GM21529 (cell line): ENCODE results near the gene TRMT1.
"Not testable (repeated sequence)": the region's sequence is repeated elsewhere in the genome, so short reads cannot be mapped to it uniquely, and the experiment has no call there.

Experiments used
- ATAC-seq: cut with Tn5 transposase; IDR thresholded peaks from one replicate; pipeline ENCODE4 v1.9.1; 2021; ENCODE audit not compliant: unreplicated experiment

TRMT1 gene

GRCh38 chr19:13150931-13151604 lies 34.5 kb upstream of the TRMT1 start:
- no peak for ATAC-seq

DNA sequence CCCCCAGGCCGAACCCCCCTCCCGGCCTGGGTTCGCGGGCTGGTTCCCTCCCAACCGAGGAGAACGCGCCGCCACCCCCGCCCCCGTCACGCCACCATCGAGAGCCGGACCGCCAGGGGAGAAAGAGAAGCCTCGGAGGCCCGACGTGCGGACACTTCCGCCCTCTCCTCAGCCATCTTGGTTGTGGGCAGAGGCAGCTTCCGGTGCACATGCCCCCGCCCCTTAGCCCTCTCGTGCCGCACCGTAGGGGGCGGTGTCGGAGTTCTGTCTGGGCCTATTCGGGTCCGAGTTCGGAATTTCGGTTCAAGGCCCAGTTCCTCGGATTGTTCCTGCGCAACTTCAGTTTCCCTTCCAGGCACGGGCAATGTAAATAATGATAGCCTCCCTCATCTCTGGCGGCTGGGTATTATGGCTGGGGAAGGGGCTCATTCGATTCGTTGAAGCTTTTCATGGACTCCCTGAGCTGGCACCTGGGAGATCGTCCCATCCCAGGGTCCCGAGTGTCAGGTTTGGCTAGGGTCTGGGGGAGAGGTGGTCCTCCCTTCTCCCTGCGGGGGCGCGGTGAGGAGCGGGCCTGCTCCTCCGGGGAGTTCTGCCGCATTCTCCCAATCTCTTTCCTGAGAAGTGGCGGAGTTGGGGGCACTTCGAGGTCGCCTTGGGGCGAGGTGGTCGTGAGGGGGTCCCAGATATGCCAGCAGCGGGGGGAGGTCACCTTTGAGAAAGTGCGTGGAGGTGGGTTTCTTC lies 33.8 kb upstream of the TRMT1 start, which contains the start of the genes IER2 and STX10:
IER2 (plus strand) TSS at position 225 of the 744 bp plus-strand sequence. CDS start 2,776 bp downstream, outside the sequence.
STX10 (minus strand) TSS at position 189 of the 744 bp plus-strand sequence. CDS start 202 bp downstream, outside the sequence.
- peak; percentile 32 for ATAC-seq

- ATAC-seq: peak; percentile 2
Measured at GRCh38 chr19:13149628-13150186, 33.2 kb upstream of the TRMT1 start.

DNA sequence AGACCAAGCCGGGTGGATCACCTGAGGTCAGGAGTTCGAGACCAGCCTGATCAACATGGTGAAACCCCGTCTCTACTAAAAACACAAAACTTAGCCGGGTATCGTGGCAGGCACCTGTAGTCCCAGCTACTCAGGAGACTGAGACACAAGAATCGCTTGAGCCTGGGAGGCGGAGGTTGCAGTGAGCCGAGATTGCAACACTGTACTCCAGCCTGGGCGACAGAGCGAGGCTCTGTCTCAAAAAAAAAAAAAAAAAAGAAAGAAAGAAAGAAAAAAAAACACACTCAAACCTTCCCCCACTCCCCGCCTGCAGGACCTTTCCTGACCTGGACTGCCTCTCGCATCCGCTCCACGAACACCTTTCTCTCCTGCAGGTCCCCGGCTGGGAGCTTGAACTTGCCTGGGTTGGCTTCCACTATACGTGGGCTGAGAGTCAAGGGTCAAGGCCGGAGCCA lies 32.7 kb upstream of the TRMT1 start:
- not testable (repeated sequence) for ATAC-seq

DNA sequence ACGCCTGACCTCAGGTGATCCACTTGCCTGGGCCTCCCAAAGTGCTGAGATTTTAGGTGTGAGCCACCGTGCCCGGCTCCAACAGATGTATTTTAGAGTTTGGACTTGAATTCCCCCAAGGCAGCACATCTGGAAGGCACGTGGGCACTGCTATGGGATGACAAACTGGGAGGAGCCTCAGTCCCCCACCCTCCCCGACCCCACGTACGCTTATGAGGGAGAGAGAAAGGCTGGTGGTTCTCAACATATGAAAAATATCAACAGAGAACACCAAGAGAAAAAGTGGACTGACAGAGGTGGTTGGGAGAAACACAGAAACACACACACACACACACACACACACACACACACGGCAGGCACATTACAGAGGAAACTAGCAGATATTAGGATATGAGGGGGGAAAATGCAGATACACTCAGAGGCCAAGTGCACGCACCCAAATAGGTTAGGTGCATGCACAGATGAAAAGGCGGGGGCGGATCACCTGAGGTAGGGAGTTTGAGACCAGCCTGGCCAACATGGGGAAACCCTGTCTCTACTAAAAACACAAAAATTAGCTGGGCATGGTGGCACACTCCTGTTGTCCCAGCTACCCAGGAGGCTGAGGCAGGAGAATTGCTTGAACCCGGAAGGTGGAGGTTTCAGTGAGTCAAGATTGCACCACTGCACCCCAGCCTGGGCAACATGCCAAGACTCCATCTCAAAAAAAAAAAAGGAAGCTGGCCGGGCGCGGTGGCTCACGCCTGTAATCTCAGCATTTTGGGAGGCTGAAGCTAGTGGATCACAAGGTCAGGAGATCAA lies 30.4 kb upstream of the TRMT1 start:
- ATAC-seq: no peak

DNA sequence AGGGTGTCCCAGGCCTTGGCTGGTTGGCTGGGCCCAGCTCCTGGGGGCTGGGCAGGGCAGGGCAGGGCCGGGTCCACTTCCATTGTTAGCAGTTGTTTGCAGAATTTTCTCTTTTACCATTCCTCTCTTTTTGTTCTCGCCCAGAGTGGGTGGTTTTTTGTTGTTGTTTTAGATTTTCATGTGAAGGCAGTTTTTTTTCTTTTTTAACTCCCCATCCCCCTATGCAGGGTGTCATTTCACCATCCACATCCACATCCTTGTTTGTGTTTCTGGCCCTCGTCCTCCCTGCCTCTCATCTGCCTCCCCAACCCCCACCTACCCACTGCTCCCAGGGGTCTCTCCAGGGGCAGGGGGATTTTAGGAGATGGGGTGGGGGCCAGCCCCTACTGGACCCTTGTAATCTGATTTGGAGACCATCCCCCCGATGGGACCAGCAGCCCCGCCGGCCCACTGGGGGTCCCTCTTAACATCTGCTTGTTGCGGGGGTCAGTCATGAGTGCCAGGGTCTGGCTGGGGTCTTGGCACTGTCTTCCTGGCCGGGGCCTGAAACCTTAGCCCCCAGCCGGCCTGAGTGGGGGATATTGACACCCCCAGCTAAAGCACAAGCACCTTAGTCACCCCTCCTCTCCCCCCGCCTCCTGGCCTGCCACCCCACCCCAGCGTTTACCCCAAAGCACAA lies 23.2 kb upstream of the TRMT1 start:
- no peak for ATAC-seq

DNA sequence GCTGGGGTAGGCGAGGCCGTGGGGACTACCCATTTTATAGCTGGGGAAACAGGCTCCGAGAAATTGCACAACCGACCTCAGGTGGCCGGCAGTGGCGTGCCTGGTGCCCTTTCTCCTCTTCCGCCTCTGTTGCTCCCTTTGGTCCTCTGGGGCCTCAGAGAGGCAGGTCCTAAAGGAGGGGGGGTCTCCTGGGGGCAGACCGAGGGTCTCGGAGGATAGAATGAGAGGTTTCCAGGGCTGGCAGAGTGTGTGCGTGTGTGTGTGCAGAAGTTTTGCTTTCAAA lies 22.3 kb upstream of the TRMT1 start:
- ATAC-seq: no peak

GRCh38 chr19:13138171-13138915 lies 21.8 kb upstream of the TRMT1 start:
- no peak for ATAC-seq

GRCh38 chr19:13137290-13137794 lies 20.8 kb upstream of the TRMT1 start:
- no peak for ATAC-seq

GRCh38 chr19:13135068-13136062 lies 18.8 kb upstream of the TRMT1 start:
- no peak for ATAC-seq

DNA sequence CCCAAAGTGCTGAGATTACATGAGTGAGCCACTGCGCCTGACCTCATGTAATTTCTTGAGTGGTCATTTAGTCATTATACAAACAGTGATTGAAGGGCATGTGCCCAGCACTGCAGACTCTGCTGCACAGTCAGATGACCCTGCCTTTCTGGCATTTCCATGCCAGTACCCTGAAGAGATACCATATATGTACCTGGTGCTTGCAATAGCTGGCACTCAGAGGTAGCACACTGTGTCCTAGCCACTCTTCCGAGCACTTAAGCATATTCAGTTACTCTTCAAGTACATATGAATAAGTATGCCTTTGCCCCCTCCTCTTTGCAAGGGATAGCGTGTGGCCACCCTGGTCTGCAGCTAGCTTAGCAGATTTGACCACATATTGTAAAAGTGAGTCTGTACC lies 18.1 kb upstream of the TRMT1 start:
- no peak for ATAC-seq

GRCh38 chr19:13133241-13133870 lies 16.8 kb upstream of the TRMT1 start:
- no peak for ATAC-seq

DNA sequence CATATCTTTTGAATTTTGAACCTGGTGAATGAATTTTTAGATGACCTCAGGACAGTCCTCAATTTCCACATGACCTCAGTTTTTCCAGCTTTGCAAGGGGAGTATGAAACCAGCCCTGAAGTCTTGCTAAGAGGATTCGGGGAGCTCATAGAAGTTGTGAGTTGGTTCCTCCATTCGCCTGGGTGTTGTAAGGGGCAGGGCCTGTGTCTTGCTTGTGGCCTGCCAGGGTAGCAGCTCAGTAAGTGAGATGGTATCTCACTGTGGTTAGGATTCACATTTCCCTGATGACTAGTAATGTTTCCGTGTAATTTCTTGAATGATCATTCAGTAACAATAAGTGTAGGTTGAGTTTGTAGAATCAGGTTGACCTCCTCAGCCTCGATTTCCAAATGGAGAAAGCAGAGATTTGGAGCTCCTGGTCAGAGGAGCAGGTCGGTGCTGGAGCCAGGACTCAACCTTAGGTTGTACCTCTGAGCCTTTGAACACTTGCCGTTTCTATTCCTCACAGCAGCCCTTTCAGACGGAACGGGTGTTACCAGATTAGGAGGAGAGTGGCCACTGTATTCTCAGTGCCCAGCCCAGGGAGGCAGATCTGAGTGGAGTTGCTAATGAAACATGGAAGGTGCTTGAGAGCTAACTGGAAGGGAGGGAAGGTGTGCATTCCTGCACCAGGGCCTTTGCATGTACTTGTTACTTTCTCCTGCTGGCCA lies 16.1 kb upstream of the TRMT1 start:
- ATAC-seq: no peak

DNA sequence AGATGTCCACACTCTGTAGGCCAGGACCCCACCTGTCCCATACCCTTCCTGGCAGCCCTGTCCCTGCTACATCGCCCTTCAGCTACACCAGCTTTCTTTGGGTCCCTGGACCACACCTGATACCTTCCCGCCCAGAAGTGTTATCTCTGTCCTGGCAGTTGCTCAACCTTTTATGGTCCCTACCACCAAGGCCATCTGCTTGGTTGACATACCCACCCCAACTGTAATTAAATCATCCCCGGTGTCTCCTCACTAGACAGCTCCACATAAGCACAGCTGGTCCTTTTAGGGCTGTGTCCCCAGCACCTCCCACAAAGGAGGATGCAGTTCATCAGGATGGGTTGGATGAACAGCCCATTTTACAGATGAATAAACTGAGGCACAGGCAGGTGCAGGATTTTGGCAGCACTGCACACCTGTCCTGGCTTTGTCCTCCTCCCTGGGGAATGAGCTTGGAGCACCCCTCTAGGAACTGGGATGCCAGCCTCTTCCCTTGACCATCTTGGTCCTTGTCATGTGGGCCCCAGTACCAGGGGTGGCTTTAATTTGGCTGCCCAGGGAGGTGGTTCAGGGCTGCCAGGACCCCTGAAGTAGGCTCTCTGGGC lies 14.4 kb upstream of the TRMT1 start:
- ATAC-seq: no peak

- no peak for ATAC-seq
Measured at GRCh38 chr19:13129384-13129783, 12.8 kb upstream of the TRMT1 start.

GRCh38 chr19:13128583-13128982 lies 12.0 kb upstream of the TRMT1 start:
- ATAC-seq: no peak
